Epithelial cell of proximal tubule (primary cell): ENCODE measurements around the gene NOX4. TPM values are rescaled to one million over a fixed set of nuclear protein-coding genes. Genes with fewer than 3 reads are reported as not detected.
"Not testable (repeated sequence)": the region's sequence is repeated elsewhere in the genome, so short reads cannot be mapped to it uniquely, and the experiment has no call there.

Experiments
- DNase-seq: peaks from one replicate; pipeline ENCODE4 v3.0.0-alpha.2; 2011; ENCODE audit warnings: low read depth
- H3K4me3 ChIP-seq: 2 replicates; pipeline ENCODE4 v1.5.1; 2011; ENCODE audit warnings: low read depth, mild to moderate bottlenecking, low read length
- total RNA-seq: library from RNA; depleted of rRNA; stranded (reverse); fragments of >200 nt; gene quantifications from 2 replicates; pipeline ENCODE4 v1.2.3, GENCODE V29; 2015
- TF ChIP-seq, protein P1 (sequence below): conservative IDR thresholded peaks from 2 replicates; pipeline ENCODE4 v1.5.1; 2012; ENCODE audit warnings: low read depth, mild to moderate bottlenecking, low read length

The NOX4 gene
- total RNA-seq, 1 donor from 2014 or later: 11.6 TPM

DNA sequence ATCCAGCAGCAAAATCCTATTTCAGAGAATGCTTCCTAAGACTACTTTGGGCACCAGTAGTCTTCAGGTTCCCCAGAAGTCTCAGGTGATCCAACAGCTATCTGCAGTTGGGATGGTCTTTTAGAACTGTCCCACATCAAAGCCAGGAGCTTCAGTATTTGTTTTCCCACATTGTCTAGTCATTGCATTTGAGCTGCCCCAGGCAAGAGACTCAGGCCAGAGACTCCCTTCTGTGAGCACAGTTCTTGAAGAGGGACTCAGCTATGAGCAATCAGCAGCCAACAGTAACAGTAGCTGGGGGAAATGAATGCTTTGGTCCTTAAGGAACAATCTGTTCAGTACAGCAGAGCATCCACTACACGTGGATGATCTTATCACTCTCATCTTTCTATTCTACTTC, 188.1 kb downstream of the NOX4 start:
- not testable (repeated sequence) for H3K4me3 ChIP-seq, DNase-seq

DNA sequence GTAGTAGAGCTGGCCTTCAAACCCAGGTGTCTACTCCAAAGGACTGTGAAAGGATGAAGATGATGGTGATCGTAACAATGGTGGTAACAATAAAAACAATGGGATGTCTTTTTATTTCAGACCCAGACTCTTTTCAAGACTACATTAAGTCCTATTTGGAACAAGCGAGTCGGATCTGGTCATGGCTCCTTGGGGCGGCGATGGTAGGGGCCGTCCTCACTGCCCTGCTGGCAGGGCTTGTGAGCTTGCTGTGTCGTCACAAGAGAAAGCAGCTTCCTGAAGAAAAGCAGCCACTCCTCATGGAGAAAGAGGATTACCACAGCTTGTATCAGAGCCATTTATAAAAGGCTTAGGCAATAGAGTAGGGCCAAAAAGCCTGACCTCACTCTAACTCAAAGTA, 196.2 kb downstream of the NOX4 start:
- not testable (repeated sequence) for H3K4me3 ChIP-seq, DNase-seq

DNA sequence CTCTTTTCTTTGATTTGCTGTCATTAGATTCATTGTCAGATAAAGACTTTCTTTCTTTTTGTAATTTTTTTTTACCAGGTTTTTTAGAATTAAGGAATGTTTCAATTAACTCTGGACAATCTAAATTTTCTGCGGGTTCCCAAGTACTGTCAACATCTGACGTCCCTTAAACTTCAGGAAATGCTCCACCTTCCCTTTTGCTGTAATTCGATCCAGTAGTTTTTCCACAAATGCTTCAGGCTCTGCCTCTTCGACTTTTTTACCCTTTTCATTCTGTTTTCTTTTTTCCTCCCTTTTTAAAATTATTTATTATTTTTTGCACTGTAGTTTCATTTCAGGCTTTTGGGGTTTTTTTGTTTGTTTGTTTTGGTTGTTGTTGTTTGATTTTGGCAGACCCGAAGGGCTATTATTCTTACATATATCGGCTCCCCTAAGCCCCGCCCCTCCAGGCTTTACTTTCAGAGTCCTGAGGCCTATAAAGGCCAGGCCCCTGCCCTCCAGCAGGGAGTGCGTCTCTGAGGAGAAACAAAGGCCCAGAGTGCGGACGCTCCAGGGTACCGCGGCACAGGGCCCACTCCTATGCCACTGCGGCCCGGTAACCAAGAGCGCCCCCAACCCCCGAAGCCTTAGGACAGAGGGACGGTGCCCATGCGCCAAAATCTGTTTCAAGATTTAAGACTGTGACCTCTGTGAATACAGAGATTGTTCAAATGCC, 197.1 kb downstream of the NOX4 start:
- TF ChIP-seq, protein P1, sequence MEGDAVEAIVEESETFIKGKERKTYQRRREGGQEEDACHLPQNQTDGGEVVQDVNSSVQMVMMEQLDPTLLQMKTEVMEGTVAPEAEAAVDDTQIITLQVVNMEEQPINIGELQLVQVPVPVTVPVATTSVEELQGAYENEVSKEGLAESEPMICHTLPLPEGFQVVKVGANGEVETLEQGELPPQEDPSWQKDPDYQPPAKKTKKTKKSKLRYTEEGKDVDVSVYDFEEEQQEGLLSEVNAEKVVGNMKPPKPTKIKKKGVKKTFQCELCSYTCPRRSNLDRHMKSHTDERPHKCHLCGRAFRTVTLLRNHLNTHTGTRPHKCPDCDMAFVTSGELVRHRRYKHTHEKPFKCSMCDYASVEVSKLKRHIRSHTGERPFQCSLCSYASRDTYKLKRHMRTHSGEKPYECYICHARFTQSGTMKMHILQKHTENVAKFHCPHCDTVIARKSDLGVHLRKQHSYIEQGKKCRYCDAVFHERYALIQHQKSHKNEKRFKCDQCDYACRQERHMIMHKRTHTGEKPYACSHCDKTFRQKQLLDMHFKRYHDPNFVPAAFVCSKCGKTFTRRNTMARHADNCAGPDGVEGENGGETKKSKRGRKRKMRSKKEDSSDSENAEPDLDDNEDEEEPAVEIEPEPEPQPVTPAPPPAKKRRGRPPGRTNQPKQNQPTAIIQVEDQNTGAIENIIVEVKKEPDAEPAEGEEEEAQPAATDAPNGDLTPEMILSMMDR: no peak
- H3K4me3 ChIP-seq: peak overlapping the region; percentile 18
- no peak for DNase-seq

DNA sequence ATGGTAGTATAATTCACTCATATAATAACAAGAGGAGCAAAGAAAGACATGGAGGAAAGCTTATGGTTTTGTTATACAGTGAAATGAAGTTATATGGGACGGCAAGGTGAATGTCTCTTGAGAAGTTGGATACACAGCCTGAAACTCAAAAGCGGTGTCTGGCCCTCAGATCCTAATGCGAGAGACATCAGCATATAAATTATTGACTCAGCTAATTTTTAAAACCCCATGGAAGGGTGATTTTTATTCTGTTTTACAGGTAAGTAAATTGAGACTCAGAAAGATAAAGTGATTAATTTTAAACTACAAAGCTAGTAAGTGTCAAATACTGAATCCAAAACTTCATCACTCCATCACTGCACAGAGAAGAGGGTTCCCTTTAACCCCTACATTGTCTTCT, 203.2 kb downstream of the NOX4 start:
- not testable (repeated sequence) for H3K4me3 ChIP-seq, DNase-seq

DNA sequence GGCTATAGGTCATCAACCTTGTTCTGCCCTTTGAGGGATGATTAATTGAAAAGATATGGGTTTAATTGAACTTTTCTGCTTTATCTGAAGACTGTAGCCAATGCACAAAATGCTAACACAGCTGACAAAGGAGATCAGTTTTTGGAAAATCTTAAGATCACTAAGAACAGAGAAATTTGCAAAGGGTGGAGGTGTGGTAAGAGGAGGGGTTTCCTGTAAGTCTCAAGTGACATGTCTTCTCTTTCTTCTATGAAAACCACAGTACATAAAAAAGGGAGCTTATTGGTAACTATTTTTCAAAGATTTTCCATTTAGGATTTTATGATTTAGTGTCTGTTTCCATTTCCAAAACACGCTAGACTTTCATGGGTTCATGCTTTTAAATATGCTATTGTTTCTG, 204.6 kb downstream of the NOX4 start:
- not testable (repeated sequence) for DNase-seq, H3K4me3 ChIP-seq

DNA sequence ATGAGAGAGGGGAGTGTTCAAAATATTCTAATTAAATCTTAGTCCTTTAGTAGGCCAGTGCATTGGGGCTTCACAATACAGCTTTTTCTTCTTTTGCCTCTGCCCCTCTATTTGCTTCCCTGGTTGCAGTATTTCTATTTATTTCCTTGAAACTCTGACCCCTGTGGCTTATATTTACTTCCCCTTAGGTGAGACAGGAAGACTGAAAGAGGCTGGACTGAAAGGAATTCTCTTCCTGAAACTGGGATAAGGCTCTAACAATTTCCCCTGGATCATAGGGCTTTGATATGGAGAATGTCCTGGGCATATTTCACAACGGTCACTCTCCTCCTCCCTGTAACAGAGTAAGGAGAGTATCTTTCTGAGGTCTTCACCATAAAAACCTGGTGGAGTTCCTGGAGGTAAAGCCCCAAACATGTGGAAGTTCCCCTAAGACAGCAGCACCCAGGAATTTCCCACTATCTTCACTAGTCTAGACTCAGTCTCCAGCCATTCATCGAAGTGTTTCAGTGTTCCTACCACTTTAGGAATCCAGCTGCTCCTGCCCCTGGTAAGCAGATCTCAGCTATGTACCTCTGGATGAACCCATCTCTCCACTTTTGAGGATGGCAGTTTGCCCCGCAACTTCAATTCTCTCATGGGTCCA, 210.0 kb downstream of the NOX4 start:
- H3K4me3 ChIP-seq, DNase-seq: not testable (repeated sequence)

DNA sequence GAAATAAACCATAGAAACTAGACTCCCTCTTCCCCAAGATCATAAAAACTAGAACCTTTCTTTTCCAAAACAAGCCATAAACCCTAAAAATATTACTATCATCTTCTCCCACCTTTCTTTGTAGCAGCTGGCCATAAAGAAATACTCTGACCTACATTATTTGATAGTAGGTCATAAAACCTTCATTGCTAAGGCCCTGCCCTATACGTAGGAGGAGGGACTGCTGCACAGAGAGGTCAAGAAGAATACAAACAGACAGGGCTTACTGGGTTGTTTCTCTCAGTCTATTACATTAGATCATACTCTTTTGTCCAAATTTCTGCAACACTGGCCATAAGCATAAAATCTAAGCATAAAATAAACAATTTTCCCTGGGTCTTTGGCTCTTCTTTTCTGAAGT, 212.0 kb downstream of the NOX4 start:
- TF ChIP-seq, protein P1: no peak
- no peak for DNase-seq
- H3K4me3 ChIP-seq: no peak overlapping the region

DNA sequence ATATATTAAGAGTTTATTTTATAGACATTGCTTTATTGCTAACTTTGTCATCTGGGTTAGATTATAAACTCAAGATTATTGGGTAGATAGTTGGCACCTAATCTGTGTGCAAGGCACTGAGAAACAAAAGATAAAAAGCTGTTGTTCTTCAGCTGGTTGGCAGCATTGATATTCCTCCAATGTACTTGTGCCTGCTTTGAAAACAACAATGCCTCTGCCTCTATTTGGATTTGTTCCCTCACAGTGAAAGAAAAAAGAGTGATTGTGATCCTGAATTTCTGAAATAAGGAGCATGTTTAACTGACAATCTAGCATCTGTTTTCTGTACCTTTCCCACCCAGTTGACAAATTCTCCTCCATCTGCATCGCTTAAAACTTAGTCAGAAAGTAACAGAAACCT, 215.2 kb downstream of the NOX4 start:
- no peak overlapping the region for H3K4me3 ChIP-seq
- no peak for DNase-seq
- TF ChIP-seq, protein P1: no peak

Other genes starting within 250 kb of the NOX4 start
- not detected in 2 replicates for gene TRIM77, start 218.9 kb upstream of the NOX4 start, total RNA-seq